Panc1 (cell line): ENCODE measurements around the gene CNTLN. TPM values are rescaled to one million over a fixed set of nuclear protein-coding genes. Genes with fewer than 3 reads are reported as not detected.

Source experiments
- ATAC-seq: fragments of 200-7000 bp; cut with Tn5 transposase; 2 replicates; pipeline ENCODE4 v1.9.1; 2020; ENCODE audit warnings: mild to moderate bottlenecking, moderate library complexity
- BruUV-seq: library from RNA; stranded (reverse); fragments of 400-500 nt; replicated peaks from 2 replicates; lab custom pipeline; 2021; lab: Mats Ljungman, UMichigan
- CTCF ChIA-PET: fragments of 300-600 bp; sonication (Branson Sonifier 250); formaldehyde crosslinking; loops from one replicate; lab custom pipeline; 2022; ENCODE audit warnings: antibody characterized with exemption; lab: Charles Lee
- POLR2A ChIA-PET: fragments of 300-600 bp; sonication (Branson Sonifier 250); formaldehyde crosslinking; loops from one replicate; lab custom pipeline; 2022; ENCODE audit warnings: antibody characterized with exemption; lab: Charles Lee
- DNase-seq: peaks from one replicate; pipeline ENCODE4 v3.0.0-alpha.2; 2010; ENCODE audit warnings: low read depth, low spot score
- H3K27ac ChIP-seq: 2 replicates; pipeline ENCODE4 v1.5.1; 2011; ENCODE audit warnings: mild to moderate bottlenecking, low read length, inconsistent platforms
- H3K27me3 ChIP-seq: fragments of 200-500 bp; sonication (Bioruptor generic); 2 replicates; pipeline ENCODE4 v1.6.0; 2014; ENCODE audit warnings: low read length, inconsistent platforms; ENCODE audit not compliant: control insufficient read depth, insufficient read depth
- H3K36me3 ChIP-seq: fragments of 200-500 bp; sonication (Bioruptor generic); 2 replicates; pipeline ENCODE4 v1.5.1; 2014; ENCODE audit warnings: inconsistent platforms, mild to moderate bottlenecking, low read length, moderate library complexity; ENCODE audit not compliant: control insufficient read depth, insufficient read depth
- H3K4me1 ChIP-seq: 2 replicates; pipeline ENCODE4 v1.5.1; 2011; ENCODE audit warnings: inconsistent platforms, mild to moderate bottlenecking, low read length, moderate library complexity; ENCODE audit not compliant: control insufficient read depth, insufficient read depth
- H3K4me3 ChIP-seq, 2 experiments: 2 replicates each; pipeline ENCODE4 v1.5.1; 2011 to 2012; ENCODE audit warnings: low read depth in 2 of 2, low read length in 2 of 2, mild to moderate bottlenecking in 2 of 2, inconsistent platforms in 1 of 2, moderate library complexity in 1 of 2
- H3K9me3 ChIP-seq: fragments of 200-500 bp; sonication (Bioruptor generic); 2 replicates; pipeline ENCODE4 v1.5.1; 2014; ENCODE audit warnings: low read depth, mild to moderate bottlenecking, inconsistent platforms, low read length, moderate library complexity; ENCODE audit not compliant: control insufficient read depth, insufficient read depth
- POLR2AphosphoS5 ChIP-seq: IDR thresholded peaks from 2 replicates; pipeline ENCODE4 v1.6.1; 2012; ENCODE audit warnings: mild to moderate bottlenecking, low read depth, low read length, moderate library complexity
- SIN3A ChIP-seq: IDR thresholded peaks from 2 replicates; pipeline ENCODE4 v1.6.1; 2012; ENCODE audit warnings: low read depth, mild to moderate bottlenecking, low read length, moderate library complexity, borderline replicate concordance; ENCODE audit not compliant: insufficient read depth
- TCF7L2 ChIP-seq: IDR thresholded peaks from 2 replicates; pipeline ENCODE4 v1.6.1; 2011; ENCODE audit warnings: mild to moderate bottlenecking, low read depth, low read length, inconsistent platforms
- in situ Hi-C: cut with HindIII; loops from 2 replicates; pipeline ENCODE4 v1.10.0; 2016; ENCODE audit warnings: low sequenced_read_pairs, low pct_unique_long_range_greater_than_20kb
- intact Hi-C: fragments of 100-400 bp; cut with micrococcal nuclease; formaldehyde crosslinking; loops from one replicate; pipeline ENCODE4 v1.10.0; 2022; ENCODE audit not compliant: unreplicated experiment
- total RNA-seq: library from RNA; stranded (reverse); gene quantifications from one replicate; pipeline ENCODE4 v1.2.1, GENCODE V29; 2021; ENCODE audit not compliant: unreplicated experiment
- TF ChIP-seq, protein P1 (sequence below): fragments of 450-650 bp; IDR thresholded peaks from 2 replicates; pipeline ENCODE4 v1.5.1; 2017; ENCODE audit warnings: mild to moderate bottlenecking
- TF ChIP-seq, protein P2 (sequence below), 2 experiments: IDR thresholded peaks; 2 replicates each; pipeline ENCODE4 v1.6.1; 2011 to 2012; ENCODE audit warnings: low read depth in 2 of 2, control low read depth in 1 of 2, low read length in 1 of 2, mild to moderate bottlenecking in 1 of 2, moderate library complexity in 1 of 2; ENCODE audit not compliant: insufficient read depth in 1 of 2

The CNTLN gene
- total RNA-seq, 1 experiment from 2014 or later: not detected

DNA sequence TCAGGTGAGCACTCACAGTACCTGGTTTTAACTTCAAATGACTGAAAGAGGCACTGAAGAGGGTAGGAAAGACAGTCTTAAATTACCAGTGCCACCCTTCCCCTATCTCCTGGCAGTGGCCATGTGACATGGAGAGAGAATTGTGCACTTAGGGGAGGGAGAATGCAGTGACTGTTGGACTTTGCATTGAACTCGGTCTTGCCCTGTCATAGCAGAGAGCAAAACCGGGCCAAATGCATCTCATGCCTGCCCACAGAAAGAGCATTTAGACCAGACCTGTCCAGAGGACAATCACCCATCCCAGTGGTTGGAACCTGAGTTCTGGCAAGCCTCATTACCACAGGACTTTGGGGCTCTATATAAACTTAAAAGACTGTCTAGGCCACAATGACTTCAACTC is 232.2 kb downstream of the CNTLN start:
- DNase-seq (no peak), ATAC-seq (no peak)
- Histone ChIP-seq H3K27ac (no peak overlapping the region), H3K4me3 (no peak overlapping the region), H3K9me3 (no peaks in the 10 kb centered on the region), H3K36me3 (no peaks in the 10 kb centered on the region), H3K4me1 (no peaks in the 10 kb centered on the region), H3K27me3 (no peaks in the 10 kb centered on the region)
- ChIA-PET POLR2A (no interaction called here), CTCF (no interaction called here)
- in situ Hi-C loops (no loop called here), intact Hi-C loops (no loop called here)
- BruUV-seq: no TSS peak
- TF ChIP-seq, protein P1, sequence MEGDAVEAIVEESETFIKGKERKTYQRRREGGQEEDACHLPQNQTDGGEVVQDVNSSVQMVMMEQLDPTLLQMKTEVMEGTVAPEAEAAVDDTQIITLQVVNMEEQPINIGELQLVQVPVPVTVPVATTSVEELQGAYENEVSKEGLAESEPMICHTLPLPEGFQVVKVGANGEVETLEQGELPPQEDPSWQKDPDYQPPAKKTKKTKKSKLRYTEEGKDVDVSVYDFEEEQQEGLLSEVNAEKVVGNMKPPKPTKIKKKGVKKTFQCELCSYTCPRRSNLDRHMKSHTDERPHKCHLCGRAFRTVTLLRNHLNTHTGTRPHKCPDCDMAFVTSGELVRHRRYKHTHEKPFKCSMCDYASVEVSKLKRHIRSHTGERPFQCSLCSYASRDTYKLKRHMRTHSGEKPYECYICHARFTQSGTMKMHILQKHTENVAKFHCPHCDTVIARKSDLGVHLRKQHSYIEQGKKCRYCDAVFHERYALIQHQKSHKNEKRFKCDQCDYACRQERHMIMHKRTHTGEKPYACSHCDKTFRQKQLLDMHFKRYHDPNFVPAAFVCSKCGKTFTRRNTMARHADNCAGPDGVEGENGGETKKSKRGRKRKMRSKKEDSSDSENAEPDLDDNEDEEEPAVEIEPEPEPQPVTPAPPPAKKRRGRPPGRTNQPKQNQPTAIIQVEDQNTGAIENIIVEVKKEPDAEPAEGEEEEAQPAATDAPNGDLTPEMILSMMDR: no peak
- TF ChIP-seq TCF7L2 (no peak), POLR2AphosphoS5 (no peak), SIN3A (no peak)
- TF ChIP-seq, protein P2, sequence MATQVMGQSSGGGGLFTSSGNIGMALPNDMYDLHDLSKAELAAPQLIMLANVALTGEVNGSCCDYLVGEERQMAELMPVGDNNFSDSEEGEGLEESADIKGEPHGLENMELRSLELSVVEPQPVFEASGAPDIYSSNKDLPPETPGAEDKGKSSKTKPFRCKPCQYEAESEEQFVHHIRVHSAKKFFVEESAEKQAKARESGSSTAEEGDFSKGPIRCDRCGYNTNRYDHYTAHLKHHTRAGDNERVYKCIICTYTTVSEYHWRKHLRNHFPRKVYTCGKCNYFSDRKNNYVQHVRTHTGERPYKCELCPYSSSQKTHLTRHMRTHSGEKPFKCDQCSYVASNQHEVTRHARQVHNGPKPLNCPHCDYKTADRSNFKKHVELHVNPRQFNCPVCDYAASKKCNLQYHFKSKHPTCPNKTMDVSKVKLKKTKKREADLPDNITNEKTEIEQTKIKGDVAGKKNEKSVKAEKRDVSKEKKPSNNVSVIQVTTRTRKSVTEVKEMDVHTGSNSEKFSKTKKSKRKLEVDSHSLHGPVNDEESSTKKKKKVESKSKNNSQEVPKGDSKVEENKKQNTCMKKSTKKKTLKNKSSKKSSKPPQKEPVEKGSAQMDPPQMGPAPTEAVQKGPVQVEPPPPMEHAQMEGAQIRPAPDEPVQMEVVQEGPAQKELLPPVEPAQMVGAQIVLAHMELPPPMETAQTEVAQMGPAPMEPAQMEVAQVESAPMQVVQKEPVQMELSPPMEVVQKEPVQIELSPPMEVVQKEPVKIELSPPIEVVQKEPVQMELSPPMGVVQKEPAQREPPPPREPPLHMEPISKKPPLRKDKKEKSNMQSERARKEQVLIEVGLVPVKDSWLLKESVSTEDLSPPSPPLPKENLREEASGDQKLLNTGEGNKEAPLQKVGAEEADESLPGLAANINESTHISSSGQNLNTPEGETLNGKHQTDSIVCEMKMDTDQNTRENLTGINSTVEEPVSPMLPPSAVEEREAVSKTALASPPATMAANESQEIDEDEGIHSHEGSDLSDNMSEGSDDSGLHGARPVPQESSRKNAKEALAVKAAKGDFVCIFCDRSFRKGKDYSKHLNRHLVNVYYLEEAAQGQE (IDR thresholded peaks at IDR 0.05; ENCODE audit: insufficient read depth in 1 of 2, low read depth in 2 of 2, low read length in 1 of 2): no peak

DNA sequence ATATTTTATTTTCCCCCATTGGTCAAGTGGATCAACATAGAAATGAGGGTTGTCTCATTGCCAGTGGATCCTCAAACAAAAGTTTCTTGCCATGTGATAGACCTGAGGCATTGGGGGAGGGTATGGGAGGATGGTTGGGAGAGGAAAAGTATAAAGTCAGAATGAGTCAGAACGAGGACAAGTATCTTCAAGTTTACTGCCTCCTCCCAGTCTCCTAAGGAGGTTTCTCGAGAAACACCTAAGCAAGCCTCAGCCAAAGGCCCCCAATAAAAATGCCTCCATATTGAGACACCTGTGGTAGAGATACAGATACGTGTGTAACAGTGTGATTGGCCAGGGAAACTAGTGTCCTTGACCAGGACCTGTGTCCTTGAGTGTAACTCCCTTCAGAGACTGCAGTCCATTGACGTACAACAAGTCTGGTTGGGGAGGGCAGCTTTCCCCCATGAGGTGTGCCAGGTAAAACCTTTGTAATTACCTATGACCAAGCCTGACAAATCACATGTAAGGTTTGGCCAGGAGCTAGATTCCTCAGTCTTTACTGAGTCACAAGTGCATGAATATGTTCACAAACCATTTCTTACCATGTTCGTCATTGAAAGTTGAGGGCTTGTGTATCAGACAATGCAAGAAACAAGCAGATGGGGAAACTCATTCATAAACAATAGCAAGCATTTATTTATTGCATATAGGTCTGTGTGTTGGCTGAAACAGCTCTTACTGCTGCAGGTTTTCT is 245.5 kb downstream of the CNTLN start:
- intact Hi-C loops (no loop called here), in situ Hi-C loops (no loop called here)
- Histone ChIP-seq H3K27me3 (no peaks in the 10 kb centered on the region), H3K9me3 (no peaks in the 10 kb centered on the region), H3K4me3 (no peak overlapping the region), H3K36me3 (no peaks in the 10 kb centered on the region), H3K27ac (no peak overlapping the region), H3K4me1 (no peaks in the 10 kb centered on the region)
- BruUV-seq: no TSS peak
- TF ChIP-seq POLR2AphosphoS5 (no peak), TCF7L2 (no peak), SIN3A (no peak)
- TF ChIP-seq, protein P2 (IDR thresholded peaks at IDR 0.05; ENCODE audit: insufficient read depth in 1 of 2, low read depth in 2 of 2, low read length in 1 of 2): no peak
- TF ChIP-seq, protein P1: no peak
- CTCF ChIA-PET: no interaction called here
- DNase-seq: no peak
- POLR2A ChIA-PET: no interaction called here
- ATAC-seq: no peak
